GM12878 (cell line): Measurements from ENCODE around the gene AP3B1. TPM values are rescaled to one million over a fixed set of nuclear protein-coding genes. Genes with fewer than 3 reads are reported as not detected.

Experiments used
- CHD2 ChIP-seq: IDR thresholded peaks from 2 replicates; pipeline ENCODE4 v1.6.1; 2011; ENCODE audit warnings: low read depth, low read length, improper control_type of control experiment, borderline replicate concordance
- CREB1 ChIP-seq: IDR thresholded peaks from 2 replicates; pipeline ENCODE4 v1.6.1; 2012; ENCODE audit warnings: low read depth, mild to moderate bottlenecking, inconsistent platforms
- CREM ChIP-seq: IDR thresholded peaks from 2 replicates; pipeline ENCODE4 v1.6.1; 2014; ENCODE audit warnings: antibody characterized with exemption, low read depth
- EED ChIP-seq: sonication (generic); IDR thresholded peaks from 2 replicates; pipeline ENCODE4 v1.6.1; 2016; ENCODE audit warnings: antibody characterized with exemption, low read depth
- ESRRA ChIP-seq: IDR thresholded peaks from 2 replicates; pipeline ENCODE4 v1.6.1; 2012; ENCODE audit warnings: mild to moderate bottlenecking, low read length, improper control_type of control experiment
- ETV6 ChIP-seq, 2 experiments: fragments of 450-650 bp in 1 of 2; IDR thresholded peaks in 1 of 2; conservative IDR thresholded peaks in 1 of 2; 2 replicates each; pipeline ENCODE4 v1.6.1; 2014; ENCODE audit warnings: antibody characterized with exemption in 1 of 2, borderline replicate concordance in 1 of 2, low read depth in 1 of 2, mild to moderate bottlenecking in 1 of 2, moderate library complexity in 1 of 2
- GATAD2B ChIP-seq: fragments of 450-650 bp; conservative IDR thresholded peaks from 2 replicates; pipeline ENCODE4 v1.6.1; 2017; ENCODE audit warnings: low read depth, mild to moderate bottlenecking, moderate library complexity
- HCFC1 ChIP-seq: fragments of 150-350 bp; IDR thresholded peaks from 2 replicates; pipeline ENCODE4 v1.6.1; 2014; ENCODE audit warnings: low read length
- IKZF1 ChIP-seq: fragments of 450-650 bp; conservative IDR thresholded peaks from 2 replicates; pipeline ENCODE4 v1.6.1; 2017; ENCODE audit warnings: antibody characterized with exemption, mild to moderate bottlenecking
- IKZF2 ChIP-seq, 2 experiments: fragments of 450-650 bp; IDR thresholded peaks; 2 replicates each; pipeline ENCODE4 v1.6.1; 2017; ENCODE audit warnings: mild to moderate bottlenecking in 2 of 2, moderate library complexity in 2 of 2
- MTA3 ChIP-seq: IDR thresholded peaks from 2 replicates; pipeline ENCODE4 v1.6.1; 2012; ENCODE audit warnings: low read length, inconsistent platforms, borderline replicate concordance
- NFYB ChIP-seq: IDR thresholded peaks from 2 replicates; pipeline ENCODE4 v1.6.1; 2011; ENCODE audit warnings: low read depth, mild to moderate bottlenecking, low read length, improper control_type of control experiment, moderate library complexity; ENCODE audit not compliant: insufficient read depth
- NR2F1 ChIP-seq: fragments of 450-650 bp; conservative IDR thresholded peaks from 2 replicates; pipeline ENCODE4 v1.6.1; 2017; ENCODE audit warnings: mild to moderate bottlenecking
- POLR2AphosphoS5 ChIP-seq: IDR thresholded peaks from 2 replicates; pipeline ENCODE4 v1.6.1; 2011; ENCODE audit warnings: mild to moderate bottlenecking, low read length, inconsistent platforms
- RBBP5 ChIP-seq: fragments of 200-600 bp; sonication (generic); conservative IDR thresholded peaks from 2 replicates; pipeline ENCODE4 v1.6.1; 2016
- RELA ChIP-seq: fragments of 450-650 bp; IDR thresholded peaks from 2 replicates; pipeline ENCODE4 v1.8.0; 2014; ENCODE audit warnings: borderline replicate concordance; ENCODE audit not compliant: partially characterized antibody
- SIX5 ChIP-seq: IDR thresholded peaks from 2 replicates; pipeline ENCODE4 v1.6.1; 2011; ENCODE audit warnings: mild to moderate bottlenecking, low read depth, low read length, moderate library complexity; ENCODE audit not compliant: severe bottlenecking
- YBX1 ChIP-seq: fragments of 450-650 bp; IDR thresholded peaks from 2 replicates; pipeline ENCODE4 v1.6.1; 2016; ENCODE audit warnings: antibody characterized with exemption
- ZBED1 ChIP-seq: IDR thresholded peaks from 2 replicates; pipeline ENCODE4 v1.6.1; 2016; ENCODE audit warnings: borderline replicate concordance
- ZNF24 ChIP-seq: fragments of 450-650 bp; IDR thresholded peaks from 2 replicates; pipeline ENCODE4 v1.6.1; 2017; ENCODE audit warnings: antibody characterized with exemption, mild to moderate bottlenecking
- ZNF274 ChIP-seq: IDR thresholded peaks from one replicate; pipeline ENCODE4 v1.8.0; 2011; ENCODE audit not compliant: insufficient read length, insufficient read depth
- polyA plus RNA-seq, 11 experiments: library from polyadenylated mRNA; depleted of rRNA in 4 of 11; unstranded in 6 of 11; stranded (reverse) in 5 of 11; fragments of >200 nt; fragmentation: Nextera tagmentation in 4 of 11; fragmentation: Illumina TruSeq in 1 of 11; extraction: Ambion mirVana in 4 of 11; extraction: Trizol in 1 of 11; gene quantifications; 1 replicate in 1 of 11; 2 replicates in 10 of 11; pipeline versions ENCODE4 v1.2.1 to v1.2.3, GENCODE V29; 2011 to 2016; ENCODE audit warnings: inconsistent platforms in 2 of 11, missing spikeins in 2 of 11, low read depth in 1 of 11
- total RNA-seq, 4 experiments: library from RNA; depleted of rRNA in 3 of 4; stranded (reverse); fragments of >200 nt in 3 of 4; fragmentation: Illumina TruSeq in 1 of 4; extraction: Trizol in 1 of 4; gene quantifications; 2 replicates each; pipeline versions ENCODE4 v1.2.1 to v1.2.3, GENCODE V29; 2013 to 2021
- TF ChIP-seq, protein P1 (sequence below): IDR thresholded peaks from 2 replicates; pipeline ENCODE4 v1.6.1; 2011; ENCODE audit warnings: low read depth, low read length, improper control_type of control experiment, borderline replicate concordance
- TF ChIP-seq, protein P2 (sequence below): fragments of 450-650 bp; IDR thresholded peaks from 2 replicates; pipeline ENCODE4 v1.6.1; 2017; ENCODE audit warnings: mild to moderate bottlenecking, moderate library complexity
- TF ChIP-seq, protein P3 (sequence below): fragments of 450-650 bp; IDR thresholded peaks from 2 replicates; pipeline ENCODE4 v1.6.1; 2014; ENCODE audit warnings: mild to moderate bottlenecking
- TF ChIP-seq, protein P4 (sequence below): fragments of 450-650 bp; IDR thresholded peaks from 2 replicates; pipeline ENCODE4 v1.6.1; 2017; ENCODE audit warnings: borderline replicate concordance

The AP3B1 gene
- total and polyA plus RNA-seq, 10 of the 15 experiments (the other 5 are each of a cell fraction or from before 2014, with no cell fraction given), result 30.9 to 70.8 (median 46.0) TPM

DNA sequence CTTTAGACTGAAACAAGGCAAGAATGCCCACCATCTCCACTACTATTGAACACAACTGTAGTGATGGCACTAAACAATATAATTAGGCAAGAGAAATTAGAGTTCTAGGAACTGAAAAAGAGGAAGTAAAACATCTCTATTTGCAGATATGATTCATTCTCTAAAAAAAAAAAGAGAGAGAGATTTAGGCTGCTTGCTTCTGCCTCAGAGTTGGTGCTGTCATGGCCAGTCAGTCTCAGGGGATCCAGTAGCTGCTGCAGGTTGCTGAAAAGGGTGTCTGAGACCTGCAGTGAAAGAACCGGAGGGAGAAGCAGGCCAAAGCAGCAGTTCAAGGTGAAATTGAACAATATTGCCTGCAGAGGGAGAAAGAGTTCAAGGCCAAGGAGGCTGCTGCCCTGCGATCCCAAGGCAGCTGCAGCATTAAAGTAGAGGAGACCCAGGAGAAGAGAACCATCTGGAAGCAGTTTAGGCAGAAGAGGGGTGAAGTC lies 72.5 kb downstream of the AP3B1 start (continued):
- TF ChIP-seq, protein P1, sequence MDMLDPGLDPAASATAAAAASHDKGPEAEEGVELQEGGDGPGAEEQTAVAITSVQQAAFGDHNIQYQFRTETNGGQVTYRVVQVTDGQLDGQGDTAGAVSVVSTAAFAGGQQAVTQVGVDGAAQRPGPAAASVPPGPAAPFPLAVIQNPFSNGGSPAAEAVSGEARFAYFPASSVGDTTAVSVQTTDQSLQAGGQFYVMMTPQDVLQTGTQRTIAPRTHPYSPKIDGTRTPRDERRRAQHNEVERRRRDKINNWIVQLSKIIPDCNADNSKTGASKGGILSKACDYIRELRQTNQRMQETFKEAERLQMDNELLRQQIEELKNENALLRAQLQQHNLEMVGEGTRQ, result no peak
- TF ChIP-seq HCFC1 (no peak), RBBP5 (no peak), CHD2 (no peak), MTA3 (no peak; the same call in 1 of the 2 replicates), ETV6 (conservative IDR thresholded peaks at IDR 0.05 in 1 of 2, IDR thresholded peaks at IDR 0.05 in 1 of 2; ENCODE audit: borderline replicate concordance in 1 of 2, low read depth in 1 of 2) (peak in 1 of 2 experiments; percentile 77; a peak in 2 of 4 replicates), POLR2AphosphoS5 (no peak), IKZF2 (IDR thresholded peaks at IDR 0.05) (peak; percentile 77 to 78; a peak in 2 of 4 replicates), CREM (peak; percentile 69; the same call in 1 of the 2 replicates), GATAD2B (no peak), IKZF1 (no peak), NFYB (no peak), ZBED1 (no peak), RELA (no peak), ZNF274 (no peak), SIX5 (no peak), NR2F1 (no peak), ESRRA (no peak), YBX1 (no peak), EED (peak; percentile 66), CREB1 (peak; percentile 13; the same call in 1 of the 2 replicates), ZNF24 (peak; percentile 83)
- TF ChIP-seq, protein P2, sequence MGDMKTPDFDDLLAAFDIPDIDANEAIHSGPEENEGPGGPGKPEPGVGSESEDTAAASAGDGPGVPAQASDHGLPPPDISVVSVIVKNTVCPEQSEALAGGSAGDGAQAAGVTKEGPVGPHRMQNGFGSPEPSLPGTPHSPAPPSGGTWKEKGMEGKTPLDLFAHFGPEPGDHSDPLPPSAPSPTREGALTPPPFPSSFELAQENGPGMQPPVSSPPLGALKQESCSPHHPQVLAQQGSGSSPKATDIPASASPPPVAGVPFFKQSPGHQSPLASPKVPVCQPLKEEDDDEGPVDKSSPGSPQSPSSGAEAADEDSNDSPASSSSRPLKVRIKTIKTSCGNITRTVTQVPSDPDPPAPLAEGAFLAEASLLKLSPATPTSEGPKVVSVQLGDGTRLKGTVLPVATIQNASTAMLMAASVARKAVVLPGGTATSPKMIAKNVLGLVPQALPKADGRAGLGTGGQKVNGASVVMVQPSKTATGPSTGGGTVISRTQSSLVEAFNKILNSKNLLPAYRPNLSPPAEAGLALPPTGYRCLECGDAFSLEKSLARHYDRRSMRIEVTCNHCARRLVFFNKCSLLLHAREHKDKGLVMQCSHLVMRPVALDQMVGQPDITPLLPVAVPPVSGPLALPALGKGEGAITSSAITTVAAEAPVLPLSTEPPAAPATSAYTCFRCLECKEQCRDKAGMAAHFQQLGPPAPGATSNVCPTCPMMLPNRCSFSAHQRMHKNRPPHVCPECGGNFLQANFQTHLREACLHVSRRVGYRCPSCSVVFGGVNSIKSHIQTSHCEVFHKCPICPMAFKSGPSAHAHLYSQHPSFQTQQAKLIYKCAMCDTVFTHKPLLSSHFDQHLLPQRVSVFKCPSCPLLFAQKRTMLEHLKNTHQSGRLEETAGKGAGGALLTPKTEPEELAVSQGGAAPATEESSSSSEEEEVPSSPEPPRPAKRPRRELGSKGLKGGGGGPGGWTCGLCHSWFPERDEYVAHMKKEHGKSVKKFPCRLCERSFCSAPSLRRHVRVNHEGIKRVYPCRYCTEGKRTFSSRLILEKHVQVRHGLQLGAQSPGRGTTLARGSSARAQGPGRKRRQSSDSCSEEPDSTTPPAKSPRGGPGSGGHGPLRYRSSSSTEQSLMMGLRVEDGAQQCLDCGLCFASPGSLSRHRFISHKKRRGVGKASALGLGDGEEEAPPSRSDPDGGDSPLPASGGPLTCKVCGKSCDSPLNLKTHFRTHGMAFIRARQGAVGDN, result no peak
- TF ChIP-seq, protein P3, sequence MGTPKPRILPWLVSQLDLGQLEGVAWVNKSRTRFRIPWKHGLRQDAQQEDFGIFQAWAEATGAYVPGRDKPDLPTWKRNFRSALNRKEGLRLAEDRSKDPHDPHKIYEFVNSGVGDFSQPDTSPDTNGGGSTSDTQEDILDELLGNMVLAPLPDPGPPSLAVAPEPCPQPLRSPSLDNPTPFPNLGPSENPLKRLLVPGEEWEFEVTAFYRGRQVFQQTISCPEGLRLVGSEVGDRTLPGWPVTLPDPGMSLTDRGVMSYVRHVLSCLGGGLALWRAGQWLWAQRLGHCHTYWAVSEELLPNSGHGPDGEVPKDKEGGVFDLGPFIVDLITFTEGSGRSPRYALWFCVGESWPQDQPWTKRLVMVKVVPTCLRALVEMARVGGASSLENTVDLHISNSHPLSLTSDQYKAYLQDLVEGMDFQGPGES, result no peak
- TF ChIP-seq, protein P4, sequence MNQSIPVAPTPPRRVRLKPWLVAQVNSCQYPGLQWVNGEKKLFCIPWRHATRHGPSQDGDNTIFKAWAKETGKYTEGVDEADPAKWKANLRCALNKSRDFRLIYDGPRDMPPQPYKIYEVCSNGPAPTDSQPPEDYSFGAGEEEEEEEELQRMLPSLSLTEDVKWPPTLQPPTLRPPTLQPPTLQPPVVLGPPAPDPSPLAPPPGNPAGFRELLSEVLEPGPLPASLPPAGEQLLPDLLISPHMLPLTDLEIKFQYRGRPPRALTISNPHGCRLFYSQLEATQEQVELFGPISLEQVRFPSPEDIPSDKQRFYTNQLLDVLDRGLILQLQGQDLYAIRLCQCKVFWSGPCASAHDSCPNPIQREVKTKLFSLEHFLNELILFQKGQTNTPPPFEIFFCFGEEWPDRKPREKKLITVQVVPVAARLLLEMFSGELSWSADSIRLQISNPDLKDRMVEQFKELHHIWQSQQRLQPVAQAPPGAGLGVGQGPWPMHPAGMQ, result no peak
